DND-41 (cell line): ENCODE results near the gene VWCE.

Source experiments
- ATAC-seq: fragments of 200-7000 bp; cut with Tn5 transposase; 3 replicates; pipeline ENCODE4 v1.9.1; 2021; ENCODE audit warnings: low read depth; ENCODE audit not compliant: insufficient read depth
- DNase-seq: peaks from one replicate; pipeline ENCODE4 v3.0.0-alpha.2; 2020
- H2AFZ ChIP-seq: 2 replicates; pipeline ENCODE4 v1.6.0; 2012; ENCODE audit warnings: low read depth, low read length
- H3K27ac ChIP-seq: 2 replicates; pipeline ENCODE4 v1.5.1; 2012; ENCODE audit warnings: low read length, inconsistent platforms
- H3K27me3 ChIP-seq: fragments of 200-600 bp; sonication (generic); 2 replicates; pipeline ENCODE4 v1.6.0; 2012; ENCODE audit warnings: low read length, mild to moderate bottlenecking, inconsistent platforms; ENCODE audit not compliant: insufficient read depth, poor library complexity
- H3K36me3 ChIP-seq: 2 replicates; pipeline ENCODE4 v1.5.1; 2012; ENCODE audit warnings: low read length, inconsistent platforms; ENCODE audit not compliant: insufficient read depth
- H3K4me1 ChIP-seq: 2 replicates; pipeline ENCODE4 v1.5.1; 2012; ENCODE audit warnings: mild to moderate bottlenecking, low read length; ENCODE audit not compliant: insufficient read depth
- H3K4me2 ChIP-seq: 2 replicates; pipeline ENCODE4 v1.6.0; 2012; ENCODE audit warnings: mild to moderate bottlenecking, moderate library complexity, low read length, inconsistent platforms; ENCODE audit not compliant: insufficient read depth
- H3K4me3 ChIP-seq, 2 experiments: fragments of 200-600 bp in 1 of 2; shearing (Covaris generic) in 1 of 2; 2 replicates each; pipeline ENCODE4 v1.5.1; 2012 to 2016; ENCODE audit warnings: inconsistent platforms in 2 of 2, low read length in 2 of 2, mild to moderate bottlenecking in 2 of 2, low read depth in 1 of 2, moderate library complexity in 1 of 2
- H3K79me2 ChIP-seq: 2 replicates; pipeline ENCODE4 v1.6.0; 2012; ENCODE audit warnings: low read length, inconsistent platforms; ENCODE audit not compliant: insufficient read depth
- H3K9ac ChIP-seq: 2 replicates; pipeline ENCODE4 v1.6.0; 2012; ENCODE audit warnings: low read depth, mild to moderate bottlenecking, inconsistent platforms, low read length, moderate library complexity
- H3K9me3 ChIP-seq: 2 replicates; pipeline ENCODE4 v1.5.1; 2012; ENCODE audit warnings: low read length, moderate library complexity, mild to moderate bottlenecking, inconsistent platforms; ENCODE audit not compliant: insufficient read depth, severe bottlenecking
- H4K20me1 ChIP-seq: 2 replicates; pipeline ENCODE4 v1.6.0; 2012; ENCODE audit warnings: low read length; ENCODE audit not compliant: insufficient read depth
- CTCF ChIP-seq: IDR thresholded peaks from 2 replicates; pipeline ENCODE4 v1.5.1; 2012; ENCODE audit warnings: borderline replicate concordance, low read length, moderate library complexity, mild to moderate bottlenecking; ENCODE audit not compliant: poor library complexity, severe bottlenecking; ENCODE audit errors: extremely low read depth
- EZH2 ChIP-seq: IDR thresholded peaks from 3 replicates; pipeline ENCODE4 v1.6.1; 2012; ENCODE audit warnings: borderline replicate concordance, low read depth, mild to moderate bottlenecking, moderate library complexity, low read length, inconsistent platforms; ENCODE audit not compliant: severe bottlenecking

The VWCE gene

DNA sequence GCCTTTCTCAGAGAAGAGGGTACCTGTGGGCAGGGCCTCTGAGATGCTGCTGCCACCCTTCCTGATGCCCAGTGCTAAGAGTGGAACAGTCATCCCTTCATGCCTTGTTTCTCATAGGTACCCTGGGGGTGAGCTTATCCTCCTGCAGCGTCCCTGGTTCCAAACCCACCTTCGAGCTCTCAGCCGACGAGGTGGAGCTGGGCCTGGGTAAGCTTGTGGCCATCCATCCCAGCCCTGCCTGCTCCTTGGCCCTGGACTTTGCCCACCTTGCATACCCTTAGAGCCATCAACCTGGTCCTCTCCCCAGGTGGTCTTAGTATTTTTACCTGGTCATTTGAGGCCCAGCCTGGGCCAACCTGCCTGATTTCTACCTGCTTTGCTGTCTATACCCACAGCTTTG, 46.6 kb upstream of the VWCE start:
- Histone ChIP-seq H3K4me1 (peaks cover 1% of the 10 kb centered on the region), H2AFZ (no peak overlapping the region), H3K79me2 (no peaks in the 10 kb centered on the region), H3K27me3 (no peaks in the 10 kb centered on the region), H3K9ac (no peak overlapping the region), H3K4me2 (no peak overlapping the region), H4K20me1 (no peaks in the 10 kb centered on the region), H3K4me3 (no peak overlapping the region), H3K9me3 (no peaks in the 10 kb centered on the region), H3K36me3 (peaks cover 13% of the 10 kb centered on the region; the same call in 1 of the 2 replicates), H3K27ac (no peak overlapping the region)
- no peak for ATAC-seq
- no peak for DNase-seq
- TF ChIP-seq EZH2 (no peak), CTCF (no peak)

- H3K4me3 ChIP-seq, result no peak overlapping the region
- no peaks in the 10 kb centered on the region for H3K79me2 ChIP-seq
- H3K9me3 ChIP-seq, result no peaks in the 10 kb centered on the region
- H3K4me2 ChIP-seq, result no peak overlapping the region
- no peak overlapping the region for H3K27ac ChIP-seq
- TF ChIP-seq EZH2 (no peak), CTCF (no peak)
- H3K4me1 ChIP-seq, result peaks cover 9% of the 10 kb centered on the region
- no peaks in the 10 kb centered on the region for H4K20me1 ChIP-seq
- peaks cover 9% of the 10 kb centered on the region; the same call in 1 of the 2 replicates for H3K36me3 ChIP-seq
- no peaks in the 10 kb centered on the region for H3K27me3 ChIP-seq
- H2AFZ ChIP-seq, result no peak overlapping the region
- no peak overlapping the region for H3K9ac ChIP-seq
- DNase-seq (no peak), ATAC-seq (no peak)
Observed at GRCh38 chr11:61340979-61341378, 45.9 kb upstream of the VWCE start.

GRCh38 chr11:61339490-61339878, 44.4 kb upstream of the VWCE start:
- DNase-seq, result no peak
- Histone ChIP-seq H3K4me1 (peaks cover 22% of the 10 kb centered on the region), H3K27ac (no peak overlapping the region), H3K79me2 (no peaks in the 10 kb centered on the region), H3K36me3 (peaks cover 6% of the 10 kb centered on the region; the same call in 1 of the 2 replicates), H3K9ac (no peak overlapping the region), H3K27me3 (no peaks in the 10 kb centered on the region), H3K9me3 (no peaks in the 10 kb centered on the region), H3K4me3 (no peak overlapping the region), H4K20me1 (no peaks in the 10 kb centered on the region), H2AFZ (no peak overlapping the region), H3K4me2 (no peak overlapping the region)
- no peak for ATAC-seq
- TF ChIP-seq CTCF (no peak), EZH2 (no peak)
